ENCODE results near the gene ANTXR2. TPM values are rescaled to one million over a fixed set of nuclear protein-coding genes. Genes with fewer than 3 reads are reported as not detected.

Gene ANTXR2
- total RNA-seq, 1 donor from 2014 or later: 14.4 TPM

GRCh38 chr4:80076681-80077080 lies 3.7 kb upstream of the ANTXR2 start:
- no peak for TF ChIP-seq CTCF (conservative IDR thresholded peaks at IDR 0.05; ENCODE audit: low read depth, low read length)
- H3K4me3 ChIP-seq (ENCODE audit: low read depth, low read length): no peak overlapping the region
- DNase-seq (ENCODE audit: low read depth): no peak

- no peak for DNase-seq (ENCODE audit: low read depth)
- no peak for TF ChIP-seq CTCF (conservative IDR thresholded peaks at IDR 0.05; ENCODE audit: low read depth, low read length)
- H3K4me3 ChIP-seq (ENCODE audit: low read depth, low read length): no peak overlapping the region
Measured at GRCh38 chr4:80075995-80076675, 3.1 kb upstream of the ANTXR2 start.

- DNase-seq (ENCODE audit: low read depth): no peak
- TF ChIP-seq CTCF (conservative IDR thresholded peaks at IDR 0.05; ENCODE audit: low read depth, low read length): no peak
- no peak overlapping the region for H3K4me3 ChIP-seq (ENCODE audit: low read depth, low read length)
Measured at GRCh38 chr4:80074651-80075050, 1.6 kb upstream of the ANTXR2 start.

DNA sequence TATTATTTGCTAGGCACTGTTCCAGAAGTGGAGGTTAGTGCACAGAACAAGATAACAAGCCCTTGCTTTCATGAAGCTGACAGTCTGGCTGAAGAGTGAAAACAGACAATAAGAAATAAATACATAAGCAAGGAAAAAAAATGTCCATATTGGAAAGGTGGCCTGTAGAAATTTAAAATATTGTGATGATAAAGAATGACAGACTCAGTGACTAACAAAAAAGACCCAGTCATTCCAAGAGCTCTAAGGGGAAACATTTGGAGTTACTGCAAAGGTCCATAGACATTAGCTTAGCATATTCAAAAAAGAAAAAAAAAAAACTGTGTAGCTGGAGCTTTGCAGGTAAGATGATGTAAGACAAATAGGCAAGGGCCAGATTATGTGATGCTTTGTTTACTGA lies 1.0 kb upstream of the ANTXR2 start:
- DNase-seq (ENCODE audit: low read depth): no peak
- no peak for TF ChIP-seq CTCF (conservative IDR thresholded peaks at IDR 0.05; ENCODE audit: low read depth, low read length)
- no peak overlapping the region for H3K4me3 ChIP-seq (ENCODE audit: low read depth, low read length)

- DNase-seq (ENCODE audit: low read depth): no peak
- TF ChIP-seq CTCF (conservative IDR thresholded peaks at IDR 0.05; ENCODE audit: low read depth, low read length): no peak
- H3K4me3 ChIP-seq (ENCODE audit: low read depth, low read length): peak overlapping the region; percentile 78
Measured at GRCh38 chr4:80073473-80074008, 512 bp upstream of the ANTXR2 start.

DNA sequence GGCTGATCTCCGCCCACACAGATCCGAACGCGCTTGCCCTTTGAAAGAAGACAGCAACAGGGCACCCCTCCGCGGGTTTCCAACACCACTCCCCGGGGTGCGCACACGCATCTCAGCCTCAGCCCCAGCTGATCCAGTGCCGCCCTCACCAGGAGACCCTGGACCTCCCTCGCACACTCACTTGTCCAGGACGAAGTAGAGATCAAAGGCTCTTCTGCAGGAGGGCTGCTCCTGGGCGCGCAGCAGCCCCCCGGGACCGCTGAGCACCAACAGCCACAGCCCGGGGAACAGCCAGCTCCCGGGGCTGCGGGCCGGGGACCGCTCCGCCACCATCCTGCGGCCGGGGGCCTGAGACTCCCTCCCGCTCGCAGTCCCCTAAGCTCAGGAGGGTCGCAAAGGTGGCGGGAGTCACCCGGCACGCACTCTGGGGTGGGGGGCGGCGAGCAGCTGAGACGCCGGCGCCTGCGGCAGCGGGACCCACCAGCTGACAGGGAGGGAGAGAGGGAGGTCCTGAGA lies 743 bp downstream of the ANTXR2 start:
- DNase-seq (ENCODE audit: low read depth): no peak

More for the DNA sequence above, 743 bp downstream of the ANTXR2 start:
- peak overlapping the region; percentile 78 for H3K4me3 ChIP-seq (ENCODE audit: low read depth, low read length)
- TF ChIP-seq CTCF (conservative IDR thresholded peaks at IDR 0.05; ENCODE audit: low read depth, low read length): no peak

All from epithelial cell of proximal tubule (primary cell).